MM.1S (cell line): ENCODE measurements around the gene CYB5R2.
A peak's percentile ranks its signal among the peaks of the same experiment; 100 is the strongest.

Experiments used
- DNase-seq: peaks from one replicate; pipeline ENCODE4 v3.0.0-alpha.2; 2015
- H2AFZ ChIP-seq: fragments of 300-600 bp; sonication (generic); 2 replicates; pipeline ENCODE4 v1.6.0; 2016; ENCODE audit warnings: antibody characterized with exemption, low read length
- H3F3A ChIP-seq: fragments of 300-600 bp; sonication (generic); 2 replicates; pipeline ENCODE4 v1.6.1; 2016; ENCODE audit warnings: mild to moderate bottlenecking, antibody characterized with exemption, low read length, moderate library complexity, mixed read lengths; ENCODE audit not compliant: insufficient read depth
- H3K27ac ChIP-seq: fragments of 300-600 bp; sonication (generic); 2 replicates; pipeline ENCODE4 v1.5.1; 2016; ENCODE audit warnings: mild to moderate bottlenecking, low read length
- H3K27me3 ChIP-seq: fragments of 300-600 bp; sonication (generic); replicated peaks from 2 replicates; pipeline ENCODE4 v1.6.0; 2016; ENCODE audit warnings: low read length; ENCODE audit not compliant: insufficient read depth
- H3K36me3 ChIP-seq: fragments of 300-600 bp; sonication (generic); replicated peaks from 2 replicates; pipeline ENCODE4 v1.6.1; 2016; ENCODE audit warnings: mild to moderate bottlenecking, low read length, mixed read lengths; ENCODE audit not compliant: insufficient read depth
- H3K4me1 ChIP-seq: fragments of 300-600 bp; sonication (generic); 2 replicates; pipeline ENCODE4 v1.6.1; 2016; ENCODE audit warnings: low read length, mixed read lengths
- H3K4me2 ChIP-seq: fragments of 300-600 bp; sonication (generic); 2 replicates; pipeline ENCODE4 v1.6.0; 2016; ENCODE audit warnings: low read depth, low read length
- H3K4me3 ChIP-seq: fragments of 300-600 bp; sonication (generic); 2 replicates; pipeline ENCODE4 v1.5.1; 2016; ENCODE audit warnings: low read length, mixed read lengths
- H3K79me2 ChIP-seq: fragments of 300-600 bp; sonication (generic); 2 replicates; pipeline ENCODE4 v1.6.1; 2016; ENCODE audit warnings: mixed run types, low read length, mixed read lengths
- H3K9ac ChIP-seq: fragments of 300-600 bp; sonication (generic); 2 replicates; pipeline ENCODE4 v1.6.1; 2016; ENCODE audit warnings: low read length, mixed read lengths
- H3K9me2 ChIP-seq: fragments of 300-600 bp; sonication (generic); replicated peaks from 2 replicates; pipeline ENCODE4 v1.6.1; 2016; ENCODE audit warnings: mild to moderate bottlenecking, low read length, mixed read lengths; ENCODE audit not compliant: insufficient read depth
- H3K9me3 ChIP-seq: fragments of 300-600 bp; sonication (generic); replicated peaks from 2 replicates; pipeline ENCODE4 v1.6.1; 2016; ENCODE audit warnings: mild to moderate bottlenecking, low read length, mixed read lengths; ENCODE audit not compliant: insufficient read depth
- H4K20me1 ChIP-seq: fragments of 300-600 bp; sonication (generic); 2 replicates; pipeline ENCODE4 v1.6.1; 2016; ENCODE audit warnings: mild to moderate bottlenecking, low read length, moderate library complexity, mixed read lengths; ENCODE audit not compliant: insufficient read depth
- CTCF ChIP-seq: fragments of 300-600 bp; sonication (generic); IDR thresholded peaks from 2 replicates; pipeline ENCODE4 v1.5.1; 2016; ENCODE audit warnings: antibody characterized with exemption, low read length, mixed read lengths
- EZH2 ChIP-seq: fragments of 300-600 bp; sonication (generic); optimal IDR thresholded peaks from 2 replicates; pipeline ENCODE3; 2017; ENCODE audit warnings: low read depth, mild to moderate bottlenecking, antibody characterized with exemption, low read length, mixed read lengths
- EZH2phosphoT487 ChIP-seq: fragments of 300-600 bp; sonication (generic); IDR thresholded peaks from 2 replicates; pipeline ENCODE4 v1.6.1; 2018; ENCODE audit warnings: antibody characterized with exemption, low read length

Gene CYB5R2

GRCh38 chr11:7657306-7658025, 15.8 kb downstream of the CYB5R2 start:
- Histone ChIP-seq H4K20me1 (no peaks in the 10 kb centered on the region), H3F3A (no peaks in the 10 kb centered on the region), H3K79me2 (no peaks in the 10 kb centered on the region), H3K4me3 (no peak overlapping the region), H3K9me2 (no peaks in the 10 kb centered on the region), H3K9me3 (no peaks in the 10 kb centered on the region), H3K27me3 (no peaks in the 10 kb centered on the region), H3K36me3 (no peaks in the 10 kb centered on the region), H3K9ac (no peak overlapping the region), H3K27ac (no peak overlapping the region), H3K4me2 (no peak overlapping the region), H2AFZ (no peak overlapping the region), H3K4me1 (no peaks in the 10 kb centered on the region)
- peak; percentile 49 for DNase-seq
- TF ChIP-seq CTCF (peak; percentile 55), EZH2 (no peak), EZH2phosphoT487 (no peak)

- H3K27me3 ChIP-seq: no peaks in the 10 kb centered on the region
- no peaks in the 10 kb centered on the region for H4K20me1 ChIP-seq
- H3K9ac ChIP-seq: no peak overlapping the region
- H3K79me2 ChIP-seq: no peaks in the 10 kb centered on the region
- no peaks in the 10 kb centered on the region for H3K9me3 ChIP-seq
- no peak overlapping the region for H2AFZ ChIP-seq
- no peak for DNase-seq
- no peak overlapping the region for H3K4me3 ChIP-seq
- H3K27ac ChIP-seq: no peak overlapping the region
- H3K4me1 ChIP-seq: no peaks in the 10 kb centered on the region
- H3K36me3 ChIP-seq: no peaks in the 10 kb centered on the region
- H3K4me2 ChIP-seq: no peak overlapping the region
- TF ChIP-seq CTCF (no peak), EZH2phosphoT487 (no peak), EZH2 (no peak)
- no peaks in the 10 kb centered on the region for H3F3A ChIP-seq
- H3K9me2 ChIP-seq: no peaks in the 10 kb centered on the region
These were observed 16.6 kb downstream of the CYB5R2 start for GRCh38 chr11:7656704-7657103.

- H3K79me2 ChIP-seq: no peaks in the 10 kb centered on the region
- H3K27me3 ChIP-seq: no peaks in the 10 kb centered on the region
- TF ChIP-seq CTCF: no peak
- no peak for TF ChIP-seq EZH2
- no peak for TF ChIP-seq EZH2phosphoT487
- DNase-seq: no peak
- no peaks in the 10 kb centered on the region for H3K4me1 ChIP-seq
- no peaks in the 10 kb centered on the region for H3K36me3 ChIP-seq
- H2AFZ ChIP-seq: no peak overlapping the region
- no peak overlapping the region for H3K4me2 ChIP-seq
- H3K27ac ChIP-seq: no peak overlapping the region
- no peak overlapping the region for H3K4me3 ChIP-seq
- H3F3A ChIP-seq: no peaks in the 10 kb centered on the region
- H3K9ac ChIP-seq: no peak overlapping the region
- no peaks in the 10 kb centered on the region for H3K9me3 ChIP-seq
- H4K20me1 ChIP-seq: no peaks in the 10 kb centered on the region
- no peaks in the 10 kb centered on the region for H3K9me2 ChIP-seq
These were observed 17.8 kb downstream of the CYB5R2 start for GRCh38 chr11:7655253-7656217.
